ENCODE results near the gene EPHA1.

DNA sequence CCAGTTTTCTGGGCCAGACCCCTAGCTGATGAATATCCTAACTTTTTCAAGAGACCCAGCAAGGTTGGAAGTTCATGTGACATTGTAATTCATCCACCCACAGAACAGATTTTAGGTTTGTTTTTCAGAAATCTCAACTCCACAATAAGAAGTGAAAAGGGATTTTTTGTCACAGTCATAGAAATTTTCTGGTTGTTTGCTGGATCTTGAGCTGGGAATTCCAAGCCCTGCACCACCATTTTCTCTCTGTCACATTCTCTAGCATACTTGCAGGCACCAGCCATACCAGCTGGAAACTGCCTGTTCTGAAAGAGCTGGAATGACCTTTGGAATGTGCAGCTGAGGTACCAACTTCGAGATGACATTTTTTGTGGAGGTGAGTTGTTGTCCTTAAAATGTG lies 43.1 kb upstream of the EPHA1 start:
- no peak for TF ChIP-seq POLR2A (IDR thresholded peaks at IDR 0.05; ENCODE audit: low read depth, low read length)
- TF ChIP-seq, protein P1, sequence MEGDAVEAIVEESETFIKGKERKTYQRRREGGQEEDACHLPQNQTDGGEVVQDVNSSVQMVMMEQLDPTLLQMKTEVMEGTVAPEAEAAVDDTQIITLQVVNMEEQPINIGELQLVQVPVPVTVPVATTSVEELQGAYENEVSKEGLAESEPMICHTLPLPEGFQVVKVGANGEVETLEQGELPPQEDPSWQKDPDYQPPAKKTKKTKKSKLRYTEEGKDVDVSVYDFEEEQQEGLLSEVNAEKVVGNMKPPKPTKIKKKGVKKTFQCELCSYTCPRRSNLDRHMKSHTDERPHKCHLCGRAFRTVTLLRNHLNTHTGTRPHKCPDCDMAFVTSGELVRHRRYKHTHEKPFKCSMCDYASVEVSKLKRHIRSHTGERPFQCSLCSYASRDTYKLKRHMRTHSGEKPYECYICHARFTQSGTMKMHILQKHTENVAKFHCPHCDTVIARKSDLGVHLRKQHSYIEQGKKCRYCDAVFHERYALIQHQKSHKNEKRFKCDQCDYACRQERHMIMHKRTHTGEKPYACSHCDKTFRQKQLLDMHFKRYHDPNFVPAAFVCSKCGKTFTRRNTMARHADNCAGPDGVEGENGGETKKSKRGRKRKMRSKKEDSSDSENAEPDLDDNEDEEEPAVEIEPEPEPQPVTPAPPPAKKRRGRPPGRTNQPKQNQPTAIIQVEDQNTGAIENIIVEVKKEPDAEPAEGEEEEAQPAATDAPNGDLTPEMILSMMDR (conservative IDR thresholded peaks at IDR 0.05; ENCODE audit: low read depth, low read length) = no peak
- TF ChIP-seq MXI1 (IDR thresholded peaks at IDR 0.05; ENCODE audit: borderline replicate concordance, low read depth, low read length) = no peak
- TF ChIP-seq BHLHE40 (IDR thresholded peaks at IDR 0.05; ENCODE audit: low read depth, low read length) = no peak
- TF ChIP-seq MAFK (IDR thresholded peaks at IDR 0.05; ENCODE audit: low read depth, low read length) = no peak
- no peak for TF ChIP-seq RFX5 (IDR thresholded peaks at IDR 0.05; ENCODE audit: low read depth, low read length)
- TF ChIP-seq MAZ (IDR thresholded peaks at IDR 0.05; ENCODE audit: borderline replicate concordance, low read depth, low read length) = no peak
- TF ChIP-seq RAD21 (IDR thresholded peaks at IDR 0.05; ENCODE audit: low read length) = no peak
- TF ChIP-seq CEBPB (IDR thresholded peaks at IDR 0.05; ENCODE audit: low read depth, low read length) = no peak
- no peak for TF ChIP-seq RCOR1 (IDR thresholded peaks at IDR 0.05; ENCODE audit: insufficient replicate concordance, low read length)
- TF ChIP-seq, protein P2, sequence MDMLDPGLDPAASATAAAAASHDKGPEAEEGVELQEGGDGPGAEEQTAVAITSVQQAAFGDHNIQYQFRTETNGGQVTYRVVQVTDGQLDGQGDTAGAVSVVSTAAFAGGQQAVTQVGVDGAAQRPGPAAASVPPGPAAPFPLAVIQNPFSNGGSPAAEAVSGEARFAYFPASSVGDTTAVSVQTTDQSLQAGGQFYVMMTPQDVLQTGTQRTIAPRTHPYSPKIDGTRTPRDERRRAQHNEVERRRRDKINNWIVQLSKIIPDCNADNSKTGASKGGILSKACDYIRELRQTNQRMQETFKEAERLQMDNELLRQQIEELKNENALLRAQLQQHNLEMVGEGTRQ (IDR thresholded peaks at IDR 0.05; ENCODE audit: low read depth, low read length) = no peak
- no peak for TF ChIP-seq CHD1 (IDR thresholded peaks at IDR 0.05; ENCODE audit: low read depth, low read length)

All from IMR-90 (cell line).